Loucy (cell line): ENCODE data around the gene PTGES3L.

Source experiments
- H2AFZ ChIP-seq: fragments of 200-600 bp; sonication (generic); 2 replicates; pipeline ENCODE4 v1.6.0; 2016; ENCODE audit warnings: antibody characterized with exemption, mild to moderate bottlenecking, low read length, moderate library complexity
- H3F3A ChIP-seq: fragments of 200-600 bp; 2 replicates; pipeline ENCODE4 v1.6.0; 2016; ENCODE audit warnings: antibody characterized with exemption, low read depth, mild to moderate bottlenecking
- H3K27me3 ChIP-seq: fragments of 200-600 bp; sonication (generic); 2 replicates; pipeline ENCODE4 v1.6.1; 2014; ENCODE audit warnings: low read length, mild to moderate bottlenecking; ENCODE audit not compliant: insufficient read depth, poor library complexity, severe bottlenecking
- H3K36me3 ChIP-seq: fragments of 200-600 bp; sonication (generic); 2 replicates; pipeline ENCODE4 v1.6.1; 2016; ENCODE audit warnings: low read length; ENCODE audit not compliant: insufficient read depth
- H3K4me1 ChIP-seq: fragments of 200-600 bp; sonication (generic); 2 replicates; pipeline ENCODE4 v1.5.1; 2014; ENCODE audit warnings: low read length, mild to moderate bottlenecking; ENCODE audit not compliant: insufficient read depth, poor library complexity, severe bottlenecking
- H3K4me2 ChIP-seq: fragments of 200-600 bp; sonication (generic); 2 replicates; pipeline ENCODE4 v1.6.0; 2014; ENCODE audit warnings: antibody characterized with exemption, low read length, low read depth, mild to moderate bottlenecking; ENCODE audit not compliant: poor library complexity, severe bottlenecking
- H3K4me3 ChIP-seq: fragments of 200-600 bp; sonication (generic); 2 replicates; pipeline ENCODE4 v1.5.1; 2014; ENCODE audit warnings: low read length, mild to moderate bottlenecking, mixed read lengths; ENCODE audit not compliant: poor library complexity, severe bottlenecking
- H3K79me2 ChIP-seq: fragments of 200-600 bp; sonication (generic); 2 replicates; pipeline ENCODE4 v1.6.1; 2014; ENCODE audit warnings: low read length; ENCODE audit not compliant: insufficient read depth
- H3K9ac ChIP-seq: fragments of 200-600 bp; sonication (generic); 2 replicates; pipeline ENCODE4 v1.6.0; 2014; ENCODE audit warnings: mild to moderate bottlenecking, low read depth, low read length, moderate library complexity; ENCODE audit not compliant: poor library complexity, severe bottlenecking
- H3K9me2 ChIP-seq: fragments of 200-600 bp; sonication (generic); replicated peaks from 2 replicates; pipeline ENCODE4 v1.6.1; 2016; ENCODE audit warnings: low read depth, low read length, mixed read lengths
- H3K9me3 ChIP-seq: fragments of 200-600 bp; sonication (generic); 2 replicates; pipeline ENCODE4 v1.6.1; 2014; ENCODE audit warnings: mild to moderate bottlenecking, antibody characterized with exemption, low read length, low read depth; ENCODE audit not compliant: insufficient read depth
- H4K20me1 ChIP-seq: fragments of 200-600 bp; sonication (generic); 2 replicates; pipeline ENCODE4 v1.6.0; 2014; ENCODE audit warnings: antibody characterized with exemption, low read length, mild to moderate bottlenecking; ENCODE audit not compliant: insufficient read depth, poor library complexity, severe bottlenecking
- EZH2phosphoT487 ChIP-seq: fragments of 200-600 bp; IDR thresholded peaks from 2 replicates; pipeline ENCODE4 v1.6.1; 2018; ENCODE audit warnings: antibody characterized with exemption, mild to moderate bottlenecking, moderate library complexity, borderline replicate concordance
- TF ChIP-seq, protein P1 (sequence below): fragments of 200-600 bp; sonication (generic); conservative IDR thresholded peaks from 2 replicates; pipeline ENCODE4 v1.5.1; 2014; ENCODE audit warnings: mild to moderate bottlenecking, antibody characterized with exemption, low read length

Gene PTGES3L

DNA sequence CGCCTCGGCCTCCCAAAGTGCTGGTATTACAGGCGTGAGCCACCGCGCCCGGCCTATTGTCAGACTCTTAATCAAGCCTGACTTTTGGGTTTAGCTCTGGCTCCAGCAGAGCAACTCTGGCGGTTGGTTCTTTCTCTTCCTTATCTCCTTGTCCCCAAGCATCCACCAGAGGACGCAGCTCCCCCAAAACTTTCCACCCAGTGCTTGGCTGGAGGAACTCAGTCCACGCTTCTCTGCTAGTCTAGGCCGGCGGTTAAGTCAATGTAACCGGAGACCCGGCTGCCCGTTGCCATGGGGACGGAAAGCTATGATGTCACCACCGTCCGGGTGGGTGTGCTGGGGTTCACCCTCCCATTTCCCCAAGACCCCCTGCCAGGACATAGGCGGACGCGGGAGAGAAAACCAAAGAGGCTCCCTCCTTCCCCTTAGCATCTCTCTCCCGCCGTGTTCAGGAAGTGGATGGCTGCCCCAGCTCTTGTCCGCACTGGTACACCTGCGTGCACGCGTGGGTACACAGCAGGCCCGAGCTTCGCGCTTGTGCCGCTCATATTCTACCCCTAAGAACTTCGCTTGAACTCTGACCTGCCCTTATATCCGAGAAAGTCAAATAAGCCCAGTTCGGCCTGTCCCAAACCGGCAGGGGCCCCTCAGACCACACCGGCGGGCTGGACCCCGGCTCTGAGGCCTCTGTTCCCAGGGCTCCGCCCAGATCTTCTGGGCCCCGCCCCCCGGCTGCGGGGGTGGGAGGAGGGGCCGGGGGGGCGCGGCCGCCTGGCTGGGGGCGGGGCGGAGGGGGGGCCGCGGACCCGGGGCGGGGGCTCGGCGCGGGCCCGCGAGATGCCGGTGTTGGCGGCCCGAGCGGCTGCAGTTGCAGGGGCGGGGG, 44.8 kb upstream of the PTGES3L start, which contains the start of gene RND2:
Gene RND2, plus strand, starts transcription at position 825 of the 883 bp plus-strand sequence. CDS start 117 bp downstream, outside the sequence.
- H3F3A ChIP-seq: peaks cover 11% of the 10 kb centered on the region; the same call in 1 of the 2 replicates
- TF ChIP-seq, protein P1, sequence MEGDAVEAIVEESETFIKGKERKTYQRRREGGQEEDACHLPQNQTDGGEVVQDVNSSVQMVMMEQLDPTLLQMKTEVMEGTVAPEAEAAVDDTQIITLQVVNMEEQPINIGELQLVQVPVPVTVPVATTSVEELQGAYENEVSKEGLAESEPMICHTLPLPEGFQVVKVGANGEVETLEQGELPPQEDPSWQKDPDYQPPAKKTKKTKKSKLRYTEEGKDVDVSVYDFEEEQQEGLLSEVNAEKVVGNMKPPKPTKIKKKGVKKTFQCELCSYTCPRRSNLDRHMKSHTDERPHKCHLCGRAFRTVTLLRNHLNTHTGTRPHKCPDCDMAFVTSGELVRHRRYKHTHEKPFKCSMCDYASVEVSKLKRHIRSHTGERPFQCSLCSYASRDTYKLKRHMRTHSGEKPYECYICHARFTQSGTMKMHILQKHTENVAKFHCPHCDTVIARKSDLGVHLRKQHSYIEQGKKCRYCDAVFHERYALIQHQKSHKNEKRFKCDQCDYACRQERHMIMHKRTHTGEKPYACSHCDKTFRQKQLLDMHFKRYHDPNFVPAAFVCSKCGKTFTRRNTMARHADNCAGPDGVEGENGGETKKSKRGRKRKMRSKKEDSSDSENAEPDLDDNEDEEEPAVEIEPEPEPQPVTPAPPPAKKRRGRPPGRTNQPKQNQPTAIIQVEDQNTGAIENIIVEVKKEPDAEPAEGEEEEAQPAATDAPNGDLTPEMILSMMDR: peak; percentile 80
- no peak for TF ChIP-seq EZH2phosphoT487
- no peaks in the 10 kb centered on the region for H3K9me2 ChIP-seq
- H4K20me1 ChIP-seq: peaks cover 12% of the 10 kb centered on the region
- peak within 1 kb of the TSS; percentile 65 for H3K9ac ChIP-seq
- peak within 1 kb of the TSS; percentile 76 for H3K4me3 ChIP-seq
- no peaks in the 10 kb centered on the region for H3K27me3 ChIP-seq
- H2AFZ ChIP-seq: peak within 1 kb of the TSS; percentile 89
- peaks cover 31% of the 10 kb centered on the region for H3K4me1 ChIP-seq
- H3K36me3 ChIP-seq: no peaks in the 10 kb centered on the region
- no peaks in the 10 kb centered on the region for H3K9me3 ChIP-seq
- peak within 1 kb of the TSS; percentile 89 for H3K4me2 ChIP-seq
- peaks cover 22% of the 10 kb centered on the region for H3K79me2 ChIP-seq

DNA sequence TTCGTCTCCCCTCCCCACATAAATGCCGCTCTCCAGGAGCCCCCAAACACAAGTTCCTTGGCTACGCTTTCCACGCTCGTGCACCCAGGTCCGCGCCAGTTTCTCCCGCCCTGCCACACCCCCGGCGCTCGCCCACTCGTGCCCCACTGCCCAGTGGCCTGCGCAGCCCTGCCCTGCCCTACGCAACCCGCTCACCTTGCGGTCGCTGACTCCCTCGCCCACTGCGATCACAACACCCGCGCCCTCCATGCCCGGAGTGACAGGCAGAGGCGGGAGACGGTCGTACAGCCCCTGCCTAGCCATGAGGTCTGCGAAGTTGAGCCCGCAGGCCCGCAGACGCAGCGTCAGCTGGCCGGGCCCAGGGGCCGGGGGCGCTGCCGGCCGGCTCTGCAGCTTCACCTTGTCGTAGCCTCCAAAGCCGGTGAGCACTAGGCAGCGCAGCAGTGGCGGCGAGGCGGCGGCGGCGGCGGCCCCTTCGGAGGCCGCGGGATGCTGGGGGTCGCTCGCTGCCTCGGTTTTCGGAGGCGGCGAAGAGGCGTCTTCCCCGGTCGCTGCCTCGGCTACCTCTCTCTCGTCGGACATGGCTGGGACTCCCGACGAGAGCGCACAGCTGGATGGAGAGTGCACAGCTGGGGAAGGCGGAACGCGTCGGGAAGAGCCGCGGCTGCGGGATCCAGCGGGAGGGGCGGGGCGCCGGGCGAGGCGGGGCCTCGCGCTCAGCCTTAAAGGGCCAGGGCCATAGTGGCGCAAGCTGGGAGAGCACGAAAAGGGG, 42.0 kb upstream of the PTGES3L start, which contains the start of gene VAT1:
Gene VAT1, minus strand, starts transcription at position 645 of the 772 bp plus-strand sequence. Its CDS starts 63 bp downstream, at position 582.
- Histone ChIP-seq H3K9me2 (no peaks in the 10 kb centered on the region), H3F3A (peaks cover 11% of the 10 kb centered on the region; the same call in 1 of the 2 replicates), H4K20me1 (peaks cover 24% of the 10 kb centered on the region), H3K27me3 (no peaks in the 10 kb centered on the region), H3K36me3 (peaks cover 4% of the 10 kb centered on the region; the same call in 1 of the 2 replicates), H3K4me2 (peak within 1 kb of the TSS; percentile 91), H3K4me3 (peak within 1 kb of the TSS; percentile 92), H2AFZ (peak within 1 kb of the TSS; percentile 96), H3K79me2 (peaks cover 42% of the 10 kb centered on the region), H3K9me3 (no peaks in the 10 kb centered on the region), H3K9ac (peak within 1 kb of the TSS; percentile 94), H3K4me1 (peaks cover 45% of the 10 kb centered on the region)
- no peak for TF ChIP-seq EZH2phosphoT487
- TF ChIP-seq, protein P1: 0 out of 2 replicates have a peak, but pooled peaks have one; percentile 8
